Measurements from ENCODE around the gene TBC1D5. TPM values are rescaled to one million over a fixed set of nuclear protein-coding genes. Genes with fewer than 3 reads are reported as not detected.

The TBC1D5 gene
- total RNA-seq, 1 experiment from 2014 or later = 38.3 TPM

DNA sequence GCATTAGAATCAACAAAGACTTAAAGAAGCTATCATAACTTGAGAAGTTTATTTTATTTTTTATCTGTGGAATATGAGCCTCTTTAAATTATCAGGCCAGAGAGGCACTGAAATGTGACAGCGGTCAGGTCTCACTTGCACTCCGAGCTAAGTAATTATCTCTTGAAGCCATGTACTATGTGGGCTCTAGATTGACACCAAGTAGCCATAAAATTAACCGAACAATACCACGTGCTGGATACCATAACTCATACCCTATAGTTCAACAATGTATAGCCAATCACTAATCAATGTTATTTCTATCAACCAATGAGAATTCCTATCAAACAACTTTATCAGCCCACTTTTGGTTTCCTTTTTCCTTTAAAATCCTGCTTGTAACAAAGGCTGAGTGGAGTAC lies 299.3 kb downstream of the TBC1D5 start:
- Mint-ChIP-seq H3K36me3 (ENCODE audit: insufficient read depth, unreplicated experiment) (no peaks in the 10 kb centered on the region), H3K27me3 (ENCODE audit: unreplicated experiment) (no peaks in the 10 kb centered on the region), H3K27ac (ENCODE audit: unreplicated experiment) (no peak overlapping the region), H3K4me3 (ENCODE audit: low read depth, unreplicated experiment) (no peak overlapping the region), H3K9me3 (ENCODE audit: low read depth, unreplicated experiment) (no peaks in the 10 kb centered on the region), H3K4me1 (ENCODE audit: low read depth, unreplicated experiment) (peaks cover 11% of the 10 kb centered on the region)
- TF ChIP-seq, protein P1, sequence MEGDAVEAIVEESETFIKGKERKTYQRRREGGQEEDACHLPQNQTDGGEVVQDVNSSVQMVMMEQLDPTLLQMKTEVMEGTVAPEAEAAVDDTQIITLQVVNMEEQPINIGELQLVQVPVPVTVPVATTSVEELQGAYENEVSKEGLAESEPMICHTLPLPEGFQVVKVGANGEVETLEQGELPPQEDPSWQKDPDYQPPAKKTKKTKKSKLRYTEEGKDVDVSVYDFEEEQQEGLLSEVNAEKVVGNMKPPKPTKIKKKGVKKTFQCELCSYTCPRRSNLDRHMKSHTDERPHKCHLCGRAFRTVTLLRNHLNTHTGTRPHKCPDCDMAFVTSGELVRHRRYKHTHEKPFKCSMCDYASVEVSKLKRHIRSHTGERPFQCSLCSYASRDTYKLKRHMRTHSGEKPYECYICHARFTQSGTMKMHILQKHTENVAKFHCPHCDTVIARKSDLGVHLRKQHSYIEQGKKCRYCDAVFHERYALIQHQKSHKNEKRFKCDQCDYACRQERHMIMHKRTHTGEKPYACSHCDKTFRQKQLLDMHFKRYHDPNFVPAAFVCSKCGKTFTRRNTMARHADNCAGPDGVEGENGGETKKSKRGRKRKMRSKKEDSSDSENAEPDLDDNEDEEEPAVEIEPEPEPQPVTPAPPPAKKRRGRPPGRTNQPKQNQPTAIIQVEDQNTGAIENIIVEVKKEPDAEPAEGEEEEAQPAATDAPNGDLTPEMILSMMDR (IDR thresholded peaks at IDR 0.05; ENCODE audit: unreplicated experiment) = no peak
- no TSS peak for BruUV-seq (replicated peaks)
- DNase-seq = no peak
- CTCF ChIA-PET = no interaction called here
- intact Hi-C loops (cut with micrococcal nuclease; ENCODE audit: unreplicated experiment) = no loop called here

DNA sequence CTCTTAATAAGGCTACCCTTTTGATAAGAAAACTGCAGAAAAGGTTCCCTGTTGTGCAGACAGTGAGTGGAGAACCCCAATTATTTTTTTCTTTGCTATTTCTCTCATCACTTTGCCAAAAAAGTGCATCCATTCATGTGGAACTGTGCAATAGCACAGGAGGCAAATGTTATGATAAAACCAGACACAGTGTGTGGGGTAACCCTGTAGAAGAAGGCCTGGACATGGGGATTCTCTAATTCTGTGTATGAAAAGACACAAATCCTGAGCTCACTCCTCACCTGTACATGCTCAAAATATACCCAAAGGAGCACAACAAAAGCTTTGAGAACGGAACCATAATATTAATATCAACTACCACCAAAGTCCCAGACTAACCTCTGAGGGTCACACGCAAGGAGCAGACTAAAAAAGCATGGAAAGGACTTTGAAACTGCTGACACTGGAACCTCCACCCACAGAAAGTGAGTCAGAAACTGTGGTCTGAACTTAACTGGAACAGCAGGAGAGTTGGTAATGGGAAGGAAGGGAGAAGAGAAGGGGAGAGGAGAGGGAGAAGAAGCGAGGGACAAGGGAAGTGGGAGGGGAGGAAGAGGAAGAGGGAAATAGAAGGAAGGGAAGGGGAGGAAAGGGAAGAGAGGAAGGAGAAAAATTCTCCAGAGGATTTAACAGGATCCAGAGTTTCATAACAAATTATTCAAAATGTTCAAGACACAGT lies 299.9 kb downstream of the TBC1D5 start:
- Mint-ChIP-seq H3K27me3 (ENCODE audit: unreplicated experiment) (no peaks in the 10 kb centered on the region), H3K36me3 (ENCODE audit: insufficient read depth, unreplicated experiment) (no peaks in the 10 kb centered on the region), H3K27ac (ENCODE audit: unreplicated experiment) (no peak overlapping the region), H3K4me3 (ENCODE audit: low read depth, unreplicated experiment) (no peak overlapping the region), H3K4me1 (ENCODE audit: low read depth, unreplicated experiment) (peaks cover 11% of the 10 kb centered on the region), H3K9me3 (ENCODE audit: low read depth, unreplicated experiment) (no peaks in the 10 kb centered on the region)
- intact Hi-C loops (cut with micrococcal nuclease; ENCODE audit: unreplicated experiment) = no loop called here
- DNase-seq = no peak
- TF ChIP-seq, protein P1 (IDR thresholded peaks at IDR 0.05; ENCODE audit: unreplicated experiment) = no peak
- BruUV-seq (replicated peaks) = no TSS peak
- CTCF ChIA-PET = no interaction called here

DNA sequence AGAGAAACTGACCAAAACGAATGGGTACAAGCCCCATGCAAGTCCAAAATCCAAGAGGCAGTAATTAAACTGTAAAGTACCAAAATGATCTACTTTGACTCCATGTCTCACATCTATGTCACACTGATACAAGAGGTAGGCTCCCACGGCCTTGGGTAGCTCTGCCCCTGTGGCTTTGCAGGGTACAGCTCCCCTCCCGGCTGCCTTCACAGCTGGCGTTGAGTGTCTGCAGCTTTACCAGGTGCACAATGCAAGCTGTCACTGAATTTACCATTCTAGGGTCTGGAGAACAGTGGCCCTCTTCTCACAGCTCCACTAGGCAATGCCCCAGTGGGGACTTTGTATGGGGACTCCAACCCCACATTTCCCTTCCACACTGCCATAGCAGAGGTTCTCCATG lies 308.6 kb downstream of the TBC1D5 start:
- CTCF ChIA-PET = no interaction called here
- no peaks in the 10 kb centered on the region for H3K4me1 Mint-ChIP-seq (ENCODE audit: low read depth, unreplicated experiment)
- DNase-seq = no peak
- TF ChIP-seq, protein P1 (IDR thresholded peaks at IDR 0.05; ENCODE audit: unreplicated experiment) = no peak
- BruUV-seq (replicated peaks) = no TSS peak
- peaks cover 3% of the 10 kb centered on the region for H3K9me3 Mint-ChIP-seq (ENCODE audit: low read depth, unreplicated experiment)
- H3K27ac Mint-ChIP-seq (ENCODE audit: unreplicated experiment) = no peak overlapping the region
- no peak overlapping the region for H3K4me3 Mint-ChIP-seq (ENCODE audit: low read depth, unreplicated experiment)
- intact Hi-C loops (cut with micrococcal nuclease; ENCODE audit: unreplicated experiment) = loop anchor here (5.0 kb wide), 2 partner anchors 208 to 253 kb away; no protein-coding TSS in a partner anchor
- H3K36me3 Mint-ChIP-seq (ENCODE audit: insufficient read depth, unreplicated experiment) = no peaks in the 10 kb centered on the region
- H3K27me3 Mint-ChIP-seq (ENCODE audit: unreplicated experiment) = no peaks in the 10 kb centered on the region

DNA sequence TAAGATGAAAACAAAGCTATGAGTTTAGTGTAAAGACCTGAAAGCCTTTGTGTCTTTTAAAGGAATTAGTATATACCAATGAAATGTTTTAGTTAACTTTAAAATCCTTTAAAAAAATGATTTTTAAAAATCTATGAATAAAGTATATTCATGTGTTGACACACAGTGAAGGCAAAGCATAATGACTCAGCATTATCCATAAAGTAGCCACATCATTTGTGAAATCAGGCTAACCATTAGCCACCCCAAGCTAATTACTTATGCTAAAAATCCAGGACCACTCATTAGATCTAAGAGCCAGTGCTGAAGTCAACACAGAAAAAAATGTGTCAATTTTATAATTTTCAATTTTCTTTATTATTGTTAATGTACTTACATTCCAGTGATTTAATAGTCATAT lies 310.2 kb downstream of the TBC1D5 start:
- intact Hi-C loops (cut with micrococcal nuclease; ENCODE audit: unreplicated experiment) = loop anchor here (5.0 kb wide), 2 partner anchors 210 to 255 kb away; no protein-coding TSS in a partner anchor
- TF ChIP-seq, protein P1 (IDR thresholded peaks at IDR 0.05; ENCODE audit: unreplicated experiment) = no peak
- Mint-ChIP-seq H3K4me3 (ENCODE audit: low read depth, unreplicated experiment) (no peak overlapping the region), H3K27me3 (ENCODE audit: unreplicated experiment) (no peaks in the 10 kb centered on the region), H3K9me3 (ENCODE audit: low read depth, unreplicated experiment) (peaks cover 3% of the 10 kb centered on the region), H3K27ac (ENCODE audit: unreplicated experiment) (no peak overlapping the region), H3K4me1 (ENCODE audit: low read depth, unreplicated experiment) (no peaks in the 10 kb centered on the region), H3K36me3 (ENCODE audit: insufficient read depth, unreplicated experiment) (no peaks in the 10 kb centered on the region)
- CTCF ChIA-PET = interaction anchor here (0.6 to 0.9 kb wide), 2 partner anchors 409 to 1626 kb away, joined by 3 read pairs; no protein-coding TSS in a partner anchor
- no peak for DNase-seq
- BruUV-seq (replicated peaks) = no TSS peak

All from Calu3 (cell line).